Nephron (organoid): ENCODE measurements around the gene CADPS.

Experiments
- H3K27ac Mint-ChIP-seq, 3 experiments: 2 replicates each; pipeline ENCODE4 v1.8.0; 2020; ENCODE audit warnings: mixed read lengths in 3 of 3, mild to moderate bottlenecking in 2 of 3, moderate library complexity in 1 of 3
- H3K27me3 Mint-ChIP-seq: 2 replicates; pipeline ENCODE4 v1.8.0; 2021; ENCODE audit warnings: low read depth, mild to moderate bottlenecking, moderate library complexity, mixed read lengths
- H3K36me3 Mint-ChIP-seq: 2 replicates; pipeline ENCODE4 v1.8.0; 2020; ENCODE audit warnings: low read depth, mixed read lengths
- H3K4me1 Mint-ChIP-seq: 2 replicates; pipeline ENCODE4 v1.8.0; 2020; ENCODE audit warnings: mixed read lengths
- H3K4me3 Mint-ChIP-seq, 3 experiments: 2 replicates each; pipeline ENCODE4 v1.8.0; 2020; ENCODE audit warnings: mild to moderate bottlenecking in 3 of 3, mixed read lengths in 3 of 3, moderate library complexity in 2 of 3
- H3K9me3 Mint-ChIP-seq: 2 replicates; pipeline ENCODE4 v1.8.0; 2020; ENCODE audit warnings: mixed read lengths
- CTCF ChIP-seq, 3 experiments: fragments of 200-600 bp; sonication (generic); IDR thresholded peaks; one replicate each; pipeline ENCODE4 v1.5.0; 2021; ENCODE audit warnings: antibody characterized with exemption in 3 of 3; ENCODE audit not compliant: unreplicated experiment in 3 of 3

The CADPS gene

GRCh38 chr3:62874711-62875557, at the start of gene CADPS:
Gene CADPS (minus strand): TSS chr3:62875416. CDS start chr3:62875029, 387 bp downstream.
- H3K27me3 Mint-ChIP-seq, result peaks cover 77% of the 10 kb centered on the region
- peak within 1 kb of the TSS; percentile 81 to 91 (median 83) for H3K4me3 Mint-ChIP-seq
- H3K4me1 Mint-ChIP-seq, result peaks cover 29% of the 10 kb centered on the region
- no peak within 1 kb of the TSS for H3K27ac Mint-ChIP-seq
- no peak for TF ChIP-seq CTCF (IDR thresholded peaks at IDR 0.05; ENCODE audit: unreplicated experiment in 3 of 3)
- peaks cover 6% of the 10 kb centered on the region for H3K36me3 Mint-ChIP-seq
- H3K9me3 Mint-ChIP-seq, result peaks cover 11% of the 10 kb centered on the region

- Mint-ChIP-seq H3K36me3 (no peaks in the 10 kb centered on the region), H3K4me1 (no peaks in the 10 kb centered on the region)
Measured at GRCh38 chr3:62923066-62923465, 47.9 kb upstream of the CADPS start.

GRCh38 chr3:62922326-62922725, 47.1 kb upstream of the CADPS start:
- Mint-ChIP-seq H3K36me3 (no peaks in the 10 kb centered on the region), H3K9me3 (no peaks in the 10 kb centered on the region), H3K4me1 (no peaks in the 10 kb centered on the region), H3K27me3 (no peaks in the 10 kb centered on the region), H3K27ac (no peak overlapping the region), H3K4me3 (no peak overlapping the region)
- no peak for TF ChIP-seq CTCF (IDR thresholded peaks at IDR 0.05; ENCODE audit: unreplicated experiment in 3 of 3)

More at GRCh38 chr3:62923066-62923465, 47.9 kb upstream of the CADPS start:
- no peak overlapping the region for H3K4me3 Mint-ChIP-seq
- no peak overlapping the region for H3K27ac Mint-ChIP-seq
- no peaks in the 10 kb centered on the region for H3K27me3 Mint-ChIP-seq
- TF ChIP-seq CTCF (IDR thresholded peaks at IDR 0.05; ENCODE audit: unreplicated experiment in 3 of 3), result no peak
- no peaks in the 10 kb centered on the region for H3K9me3 Mint-ChIP-seq

GRCh38 chr3:62920466-62920784, 45.2 kb upstream of the CADPS start:
- no peaks in the 10 kb centered on the region for H3K36me3 Mint-ChIP-seq
- no peaks in the 10 kb centered on the region for H3K4me1 Mint-ChIP-seq
- H3K4me3 Mint-ChIP-seq, result no peak overlapping the region
- H3K27me3 Mint-ChIP-seq, result no peaks in the 10 kb centered on the region
- no peak for TF ChIP-seq CTCF (IDR thresholded peaks at IDR 0.05; ENCODE audit: unreplicated experiment in 3 of 3)
- H3K27ac Mint-ChIP-seq, result no peak overlapping the region
- H3K9me3 Mint-ChIP-seq, result no peaks in the 10 kb centered on the region

DNA sequence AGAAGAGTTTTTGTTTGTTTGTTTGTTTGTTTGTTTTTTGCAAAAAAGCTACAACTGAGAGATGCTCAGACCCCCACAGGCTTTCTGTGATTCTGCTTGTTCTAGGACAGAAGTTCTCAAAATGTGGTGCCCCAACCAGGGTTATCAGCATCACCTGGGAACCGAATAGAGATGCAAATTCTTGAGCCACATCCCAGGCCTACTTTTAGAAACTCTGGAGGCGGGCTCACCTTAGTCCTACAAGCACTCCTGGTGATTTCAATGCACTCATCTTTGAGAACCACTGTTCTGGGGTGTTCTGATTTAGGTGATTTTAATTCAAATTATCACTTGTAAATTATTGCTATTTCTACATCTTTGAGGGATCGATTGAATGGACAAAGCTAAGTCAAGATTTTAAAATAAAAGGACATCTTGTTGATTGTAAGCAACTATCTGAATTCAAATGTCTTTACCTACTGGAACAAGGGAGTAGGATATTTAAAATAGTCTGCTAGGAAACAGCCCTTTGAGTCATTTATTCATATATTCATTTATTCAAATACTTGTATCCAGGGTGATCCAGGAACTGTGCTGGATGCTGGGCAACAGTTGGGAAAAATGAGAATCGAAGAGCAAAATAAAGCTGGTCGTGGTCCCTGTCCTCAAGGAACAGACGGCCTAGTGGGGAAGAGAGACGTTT, 44.7 kb upstream of the CADPS start:
- H3K27ac Mint-ChIP-seq, result no peak overlapping the region
- H3K36me3 Mint-ChIP-seq, result no peaks in the 10 kb centered on the region
- no peak for TF ChIP-seq CTCF (IDR thresholded peaks at IDR 0.05; ENCODE audit: unreplicated experiment in 3 of 3)
- no peaks in the 10 kb centered on the region for H3K27me3 Mint-ChIP-seq
- H3K9me3 Mint-ChIP-seq, result no peaks in the 10 kb centered on the region
- H3K4me1 Mint-ChIP-seq, result no peaks in the 10 kb centered on the region
- no peak overlapping the region for H3K4me3 Mint-ChIP-seq
